D721Med (cell line): ENCODE measurements around the gene NOB1.
A peak's percentile ranks its signal among the peaks of the same experiment; 100 is the strongest.
"Not testable (repeated sequence)": the region's sequence is repeated elsewhere in the genome, so short reads cannot be mapped to it uniquely, and the experiment has no call there.

Experiments
- DNase-seq: peaks from one replicate; pipeline ENCODE4 v3.0.0; 2011; ENCODE audit warnings: low spot score; ENCODE audit not compliant: insufficient read length
- FAIRE-seq: peaks from 2 replicates; lab custom pipeline; 2011; peaks lifted over from hg19 to GRCh38; lab: Jason Lieb, UNC
- CTCF ChIP-seq: IDR thresholded peaks from 2 replicates; pipeline ENCODE4 v1.5.1; 2012; ENCODE audit warnings: mild to moderate bottlenecking, control low read depth; ENCODE audit not compliant: insufficient read depth; ENCODE audit errors: missing control alignments

Gene NOB1

GRCh38 chr16:69741951-69742904, 12.5 kb downstream of the NOB1 start:
- no peak for TF ChIP-seq CTCF
- no peak for DNase-seq
- no peak for FAIRE-seq

GRCh38 chr16:69741519-69741918, 13.2 kb downstream of the NOB1 start:
- FAIRE-seq, result no peak
- no peak for TF ChIP-seq CTCF
- DNase-seq, result no peak

- DNase-seq (no peak), FAIRE-seq (no peak)
- no peak for TF ChIP-seq CTCF
These were observed 22.6 kb downstream of the NOB1 start for GRCh38 chr16:69732101-69732500.

- DNase-seq, FAIRE-seq: not testable (repeated sequence)
These were observed 23.4 kb downstream of the NOB1 start for GRCh38 chr16:69731280-69731679.

GRCh38 chr16:69729030-69729429, 25.7 kb downstream of the NOB1 start:
- not testable (repeated sequence) for FAIRE-seq, DNase-seq

GRCh38 chr16:69727916-69728270, 26.8 kb downstream of the NOB1 start:
- FAIRE-seq (no peak), DNase-seq (no peak)
- no peak for TF ChIP-seq CTCF

- DNase-seq (peak; percentile 57), FAIRE-seq (no peak)
- TF ChIP-seq CTCF, result no peak
These were observed 28.2 kb downstream of the NOB1 start, which contains the start of gene NQO1 for GRCh38 chr16:69726313-69727060. TSS of gene NQO1 (minus strand) at chr16:69726560. CDS start at chr16:69726439, 121 bp downstream.
